Measurements from ENCODE around the gene EDRF1.

Gene EDRF1

DNA sequence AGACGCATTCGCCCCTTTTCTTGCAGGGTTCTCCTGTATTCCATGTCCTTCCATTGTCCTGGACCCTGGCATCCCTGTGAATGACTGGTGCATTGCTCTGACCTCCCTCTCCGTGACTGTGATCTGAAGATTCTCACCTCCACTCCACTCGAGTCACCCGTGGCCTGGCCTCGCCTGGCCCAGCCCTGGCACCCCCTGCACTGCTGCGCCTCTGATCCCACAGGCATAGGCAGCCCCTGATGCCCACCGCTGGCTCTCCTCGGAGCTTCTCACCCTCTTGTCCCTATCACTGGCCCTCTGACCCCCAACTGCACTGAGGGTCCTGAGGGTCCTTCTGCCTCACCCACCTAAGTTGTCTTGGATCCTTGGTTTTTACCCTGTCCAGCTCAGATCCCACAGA is 58.3 kb downstream of the EDRF1 start:
- no peak overlapping the region for H3K27ac ChIP-seq
- TF ChIP-seq, protein P1, sequence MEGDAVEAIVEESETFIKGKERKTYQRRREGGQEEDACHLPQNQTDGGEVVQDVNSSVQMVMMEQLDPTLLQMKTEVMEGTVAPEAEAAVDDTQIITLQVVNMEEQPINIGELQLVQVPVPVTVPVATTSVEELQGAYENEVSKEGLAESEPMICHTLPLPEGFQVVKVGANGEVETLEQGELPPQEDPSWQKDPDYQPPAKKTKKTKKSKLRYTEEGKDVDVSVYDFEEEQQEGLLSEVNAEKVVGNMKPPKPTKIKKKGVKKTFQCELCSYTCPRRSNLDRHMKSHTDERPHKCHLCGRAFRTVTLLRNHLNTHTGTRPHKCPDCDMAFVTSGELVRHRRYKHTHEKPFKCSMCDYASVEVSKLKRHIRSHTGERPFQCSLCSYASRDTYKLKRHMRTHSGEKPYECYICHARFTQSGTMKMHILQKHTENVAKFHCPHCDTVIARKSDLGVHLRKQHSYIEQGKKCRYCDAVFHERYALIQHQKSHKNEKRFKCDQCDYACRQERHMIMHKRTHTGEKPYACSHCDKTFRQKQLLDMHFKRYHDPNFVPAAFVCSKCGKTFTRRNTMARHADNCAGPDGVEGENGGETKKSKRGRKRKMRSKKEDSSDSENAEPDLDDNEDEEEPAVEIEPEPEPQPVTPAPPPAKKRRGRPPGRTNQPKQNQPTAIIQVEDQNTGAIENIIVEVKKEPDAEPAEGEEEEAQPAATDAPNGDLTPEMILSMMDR (IDR thresholded peaks at IDR 0.05; ENCODE audit: low read depth, low read length, missing control alignments), result no peak
- no peaks in the 10 kb centered on the region for H3K27me3 ChIP-seq (replicated peaks)
- H3K36me3 ChIP-seq (replicated peaks), result no peaks in the 10 kb centered on the region
- no peak for DNase-seq
- in situ Hi-C loops (cut with HindIII; ENCODE audit: low pct_ligation_motif_present, low sequenced_read_pairs), result no loop called here
- no peak overlapping the region for H3K4me3 ChIP-seq (ENCODE audit: low read depth, low read length)

DNA sequence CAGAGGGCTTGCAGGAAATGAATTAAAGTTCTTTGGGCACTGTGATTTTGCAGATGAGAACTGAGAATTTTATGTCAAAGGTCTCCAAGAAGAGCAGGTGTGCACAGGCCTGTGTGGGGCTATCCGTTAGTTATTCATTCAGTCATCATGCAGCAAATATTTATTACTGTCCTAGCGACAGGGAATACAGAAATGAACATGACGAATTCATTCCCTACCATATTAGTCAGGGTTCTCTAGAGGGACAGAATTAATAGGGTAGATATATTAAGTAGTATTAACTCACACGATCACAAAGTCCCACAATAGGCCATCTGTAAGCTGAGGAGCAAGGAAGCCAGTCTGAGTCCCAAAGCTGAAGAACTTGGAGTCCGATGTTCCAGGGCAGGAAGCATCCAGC is 59.0 kb downstream of the EDRF1 start:
- H3K27me3 ChIP-seq (replicated peaks), result no peaks in the 10 kb centered on the region
- H3K4me3 ChIP-seq (ENCODE audit: low read depth, low read length), result no peak overlapping the region
- DNase-seq, result no peak
- in situ Hi-C loops (cut with HindIII; ENCODE audit: low pct_ligation_motif_present, low sequenced_read_pairs), result no loop called here
- TF ChIP-seq, protein P1 (IDR thresholded peaks at IDR 0.05; ENCODE audit: low read depth, low read length, missing control alignments), result no peak
- H3K36me3 ChIP-seq (replicated peaks), result no peaks in the 10 kb centered on the region
- H3K27ac ChIP-seq, result no peak overlapping the region

DNA sequence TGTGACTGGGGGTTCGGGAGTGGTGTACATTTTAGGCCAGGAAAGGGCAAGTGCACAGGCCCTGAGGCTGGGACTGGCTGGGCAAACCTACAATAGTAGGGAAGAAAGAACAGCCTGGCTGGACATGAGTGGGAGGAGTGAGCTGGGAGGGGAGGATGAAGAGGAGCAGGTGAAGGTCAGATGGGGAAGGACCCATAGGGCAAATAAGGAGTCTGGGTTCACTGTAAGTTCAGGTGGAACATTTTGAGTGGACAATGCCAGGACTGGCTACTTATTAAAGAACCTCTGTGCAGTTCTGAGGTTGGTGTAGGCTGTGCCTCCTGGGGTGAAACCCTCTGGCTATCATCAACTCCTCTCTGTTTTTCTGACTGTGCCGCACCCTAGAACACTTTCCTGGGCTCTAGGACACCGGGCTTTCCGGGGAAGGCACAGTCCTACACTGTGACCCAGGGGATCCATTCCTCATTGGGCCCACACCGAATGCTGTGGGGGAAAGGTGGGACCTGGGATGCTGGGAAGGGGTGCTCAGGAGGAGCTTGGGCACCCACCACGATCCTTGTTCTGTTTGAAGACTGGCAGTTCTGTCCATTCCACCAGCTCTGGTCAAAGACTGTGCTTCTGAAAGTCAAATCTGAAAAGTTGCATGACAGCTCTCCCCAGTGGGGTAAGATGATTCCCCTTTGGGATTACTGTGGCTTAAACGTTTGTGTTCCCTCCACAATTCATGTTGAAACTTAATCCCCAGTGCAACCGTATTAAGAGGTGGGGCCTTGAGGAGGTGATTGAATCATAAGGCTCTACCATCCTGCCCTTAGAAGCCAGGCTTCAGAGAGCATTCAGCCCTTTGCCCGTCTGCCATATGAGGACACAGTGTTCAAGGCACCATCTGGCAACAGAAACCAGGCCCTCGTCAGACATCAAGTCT is 60.2 kb downstream of the EDRF1 start:
- DNase-seq, result no peak
- Histone ChIP-seq H3K27me3 (replicated peaks) (no peaks in the 10 kb centered on the region), H3K27ac (no peak overlapping the region), H3K4me3 (ENCODE audit: low read depth, low read length) (no peak overlapping the region), H3K36me3 (replicated peaks) (no peaks in the 10 kb centered on the region)
- TF ChIP-seq, protein P1 (IDR thresholded peaks at IDR 0.05; ENCODE audit: low read depth, low read length, missing control alignments), result no peak
- in situ Hi-C loops (cut with HindIII; ENCODE audit: low pct_ligation_motif_present, low sequenced_read_pairs), result no loop called here

DNA sequence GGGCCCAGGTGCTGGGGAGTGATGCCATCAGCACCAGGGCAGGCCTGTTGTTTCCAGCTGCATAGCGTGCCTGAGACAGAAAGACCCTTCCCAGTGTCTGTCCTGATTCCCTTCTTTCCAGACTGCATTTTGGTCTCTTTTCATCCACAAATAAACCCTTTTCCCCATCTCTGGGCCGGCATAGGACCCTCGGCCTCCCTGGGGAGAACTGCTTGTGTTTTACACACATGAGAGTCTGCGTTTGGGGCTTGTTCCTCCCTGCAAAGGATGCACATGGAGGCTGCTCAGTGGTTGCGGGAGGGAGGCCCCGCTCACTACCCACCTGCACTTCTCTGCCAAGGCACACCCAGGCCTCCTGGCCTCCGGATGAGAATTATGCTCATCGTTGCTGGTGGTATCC is 61.9 kb downstream of the EDRF1 start:
- DNase-seq, result no peak
- no peak overlapping the region for H3K4me3 ChIP-seq (ENCODE audit: low read depth, low read length)
- H3K27ac ChIP-seq, result no peak overlapping the region
- in situ Hi-C loops (cut with HindIII; ENCODE audit: low pct_ligation_motif_present, low sequenced_read_pairs), result no loop called here
- no peaks in the 10 kb centered on the region for H3K27me3 ChIP-seq (replicated peaks)
- TF ChIP-seq, protein P1 (IDR thresholded peaks at IDR 0.05; ENCODE audit: low read depth, low read length, missing control alignments), result no peak
- no peaks in the 10 kb centered on the region for H3K36me3 ChIP-seq (replicated peaks)

DNA sequence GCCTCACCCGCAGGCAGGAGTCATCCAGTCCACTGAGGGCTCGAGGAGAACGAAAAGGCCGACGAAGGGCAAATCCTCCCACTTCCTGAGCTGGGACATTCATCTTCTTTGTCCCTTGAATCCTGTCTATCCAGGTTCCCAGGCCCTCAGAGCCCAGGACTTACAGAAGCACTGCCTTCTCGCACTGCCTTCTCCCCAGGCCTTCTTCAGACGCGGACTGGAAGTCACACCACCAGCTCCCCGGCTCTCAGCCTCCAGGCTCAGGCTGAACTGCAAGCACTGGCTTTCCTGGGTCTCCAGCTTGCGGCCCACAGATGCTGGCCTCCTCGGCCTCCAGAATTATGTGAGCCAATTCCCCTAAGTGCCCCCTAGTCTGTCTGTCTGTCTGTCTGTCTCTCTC is 62.5 kb downstream of the EDRF1 start:
- in situ Hi-C loops (cut with HindIII; ENCODE audit: low pct_ligation_motif_present, low sequenced_read_pairs), result no loop called here
- DNase-seq, result no peak

More for the DNA sequence above, 62.5 kb downstream of the EDRF1 start:
- TF ChIP-seq, protein P1 (IDR thresholded peaks at IDR 0.05; ENCODE audit: low read depth, low read length, missing control alignments), result no peak
- no peaks in the 10 kb centered on the region for H3K36me3 ChIP-seq (replicated peaks)
- no peaks in the 10 kb centered on the region for H3K27me3 ChIP-seq (replicated peaks)
- no peak overlapping the region for H3K4me3 ChIP-seq (ENCODE audit: low read depth, low read length)
- no peak overlapping the region for H3K27ac ChIP-seq
